Stimulated activated CD4-positive, alpha-beta T cell treated with anti-CD3 and anti-CD28 coated beads, Interleukin-4, amount 100 ng/mL, for 48 hours (primary cell): ENCODE data around the gene TTC39A.
"Not testable (repeated sequence)": the region's sequence is repeated elsewhere in the genome, so short reads cannot be mapped to it uniquely, and the experiment has no call there.

Experiments
- DNase-seq, 2 donors: peaks; one replicate each; pipeline ENCODE4 v3.0.0-alpha.2; 2020; ENCODE audit warnings: low read depth in 2 of 2

Gene TTC39A

DNA sequence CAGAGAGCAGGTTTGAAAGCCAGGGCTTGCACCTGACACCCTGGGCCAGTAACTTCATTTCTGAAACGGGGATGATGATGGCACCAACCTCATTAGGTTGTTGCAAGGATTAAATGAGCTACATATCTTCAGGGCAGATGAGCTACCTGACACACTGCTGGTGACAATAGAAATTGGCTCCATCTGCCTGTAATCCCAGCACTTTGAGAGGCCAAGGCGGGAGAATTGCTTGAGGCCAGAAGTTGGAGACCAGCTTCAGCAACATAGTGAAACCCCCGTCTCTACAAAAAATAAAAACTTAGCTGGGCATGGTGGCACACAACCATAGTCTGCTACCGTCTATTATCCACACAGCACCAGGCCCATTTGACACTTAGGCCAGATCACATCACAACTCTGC is 6.3 kb upstream of the TTC39A start:
- DNase-seq, result no peak

DNA sequence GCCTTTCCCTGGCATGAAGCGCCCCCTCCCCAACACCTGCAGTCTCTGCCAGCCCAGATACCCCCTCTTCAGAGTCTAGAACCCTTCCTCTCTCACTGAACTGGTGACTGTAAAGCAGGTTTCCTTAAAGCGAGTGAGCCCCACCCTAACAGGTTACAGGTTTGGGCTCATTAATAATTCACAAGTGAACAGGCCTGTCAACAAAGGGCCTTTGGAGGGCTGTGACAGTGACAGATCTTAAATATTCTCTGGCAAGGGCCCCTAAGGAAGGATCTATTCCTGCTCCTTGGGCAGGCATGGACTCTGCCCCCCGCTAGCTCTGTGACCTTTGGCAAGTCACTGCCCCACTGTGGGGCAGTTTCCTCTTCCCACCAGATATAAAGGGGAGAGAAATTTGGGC is 5.6 kb upstream of the TTC39A start:
- no peak for DNase-seq

DNA sequence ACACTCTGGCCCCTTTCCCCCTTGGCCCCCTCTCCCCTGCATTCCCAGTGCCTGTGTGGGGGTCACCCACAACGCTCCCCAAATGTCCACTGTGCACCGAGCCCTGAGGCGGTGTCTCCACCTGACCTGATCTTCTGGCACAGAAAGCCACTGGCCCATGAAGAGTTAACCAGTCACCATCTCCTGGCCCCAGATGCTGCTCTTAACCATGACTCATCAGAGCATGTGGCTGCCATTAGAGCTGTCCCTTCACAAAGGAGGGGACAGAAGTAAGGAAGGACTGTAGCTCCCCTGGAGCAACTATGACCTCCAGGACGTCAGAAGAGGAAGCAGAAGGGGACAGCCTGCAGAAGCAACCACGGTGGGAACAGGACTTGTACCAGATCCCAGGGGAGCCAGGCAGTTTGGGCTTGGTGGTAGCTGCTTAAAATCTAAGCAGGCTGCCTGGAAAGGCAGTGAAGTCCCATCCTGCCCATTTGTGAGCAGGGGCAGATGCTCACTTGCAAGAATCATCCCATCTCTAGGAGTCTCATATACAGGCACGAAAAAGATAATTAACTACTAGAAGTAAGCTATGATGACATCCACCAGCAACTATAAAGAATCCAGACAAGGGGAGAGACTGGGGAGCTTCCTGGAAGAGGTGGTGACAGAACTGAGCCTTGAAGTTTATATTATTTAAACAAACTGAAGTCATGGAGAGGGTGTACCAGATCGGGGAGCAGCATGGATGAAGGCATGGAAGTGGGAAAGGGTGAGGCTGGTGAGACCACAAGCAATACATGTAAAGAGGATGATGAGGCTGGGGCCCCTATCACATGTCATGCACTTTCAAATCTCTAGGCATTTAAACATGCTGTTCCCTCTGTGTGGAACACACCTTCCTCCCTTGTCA is 1.1 kb upstream of the TTC39A start:
- no peak for DNase-seq

DNA sequence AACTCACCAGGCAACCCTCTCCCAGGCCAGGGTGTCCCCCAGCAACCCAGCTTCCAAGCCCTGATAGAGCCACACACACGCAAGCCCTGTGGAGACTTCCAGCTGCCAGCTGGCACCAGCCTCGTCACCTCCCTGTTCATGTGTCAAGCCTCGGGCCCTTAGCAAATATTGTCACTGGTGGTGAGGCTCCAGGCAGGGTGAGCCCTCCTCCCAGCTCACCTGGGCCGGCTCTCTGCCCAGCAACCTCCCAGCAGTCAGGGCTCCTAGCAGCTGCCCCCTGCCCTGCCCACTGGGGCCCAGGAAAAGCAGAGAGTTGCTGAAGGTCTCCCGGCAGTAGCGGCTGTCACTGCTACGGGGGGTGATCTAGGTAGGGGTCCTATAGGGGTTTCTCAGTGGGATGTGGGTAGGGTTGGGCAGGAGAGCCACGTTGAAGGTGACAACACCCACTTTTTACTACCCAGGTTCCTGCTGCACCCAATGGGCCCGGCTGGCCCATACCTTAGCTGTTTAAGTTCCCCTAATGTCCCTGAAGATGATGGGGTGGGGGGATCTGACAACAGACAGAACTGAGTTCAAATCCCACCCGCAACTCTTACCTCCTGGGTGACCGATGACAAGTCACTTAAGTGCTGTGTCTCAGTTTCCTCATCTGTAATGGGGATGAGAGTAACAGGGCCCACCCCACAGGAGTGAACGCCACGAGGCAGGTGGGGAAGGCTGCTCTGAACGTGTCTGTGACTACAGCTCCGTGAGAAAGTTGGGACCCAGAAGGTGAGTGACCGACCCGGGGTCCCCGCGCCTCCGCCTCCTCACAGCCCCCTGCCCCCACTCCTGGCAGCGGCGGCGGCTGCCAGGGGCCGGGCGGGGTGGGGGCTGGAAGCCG is 678 bp downstream of the TTC39A start:
- no peak for DNase-seq

DNA sequence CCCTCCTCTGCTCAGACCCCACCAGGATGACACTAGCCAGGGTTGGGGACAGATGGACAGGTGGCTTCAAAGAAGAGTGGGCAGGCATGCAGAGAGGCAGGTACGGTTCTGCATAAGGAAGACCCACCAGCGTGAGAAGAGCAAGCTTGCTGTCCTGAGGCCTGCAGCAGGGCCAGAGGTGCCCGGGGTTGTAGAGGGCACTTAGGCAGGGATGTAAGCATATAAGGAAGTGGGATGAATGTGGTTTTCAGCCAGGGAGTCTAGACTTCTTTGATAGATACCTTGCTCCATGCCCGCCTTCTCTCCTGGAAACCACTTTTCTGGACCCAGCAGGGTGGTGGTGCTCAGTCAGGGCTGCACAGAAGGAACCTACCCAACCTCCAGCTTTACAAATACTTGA is 1.4 kb downstream of the TTC39A start:
- DNase-seq, result no peak

DNA sequence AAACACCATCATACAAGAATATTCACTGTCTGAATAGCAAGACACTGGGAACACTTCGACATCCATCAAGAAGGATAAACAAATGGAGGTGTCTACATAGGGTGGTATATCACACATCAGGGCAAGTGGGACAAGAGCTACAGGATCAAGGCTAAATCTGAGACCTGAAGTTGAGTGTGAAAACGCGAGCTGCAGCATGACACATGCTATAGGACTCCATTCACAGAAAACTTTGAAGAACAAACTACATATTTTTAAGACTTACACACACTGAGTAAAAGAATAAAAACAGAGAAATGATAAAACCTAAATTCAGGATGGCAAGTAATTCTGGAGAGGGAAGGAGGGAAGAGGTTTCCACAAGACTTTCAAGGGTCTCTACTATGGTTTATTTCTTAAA is 2.1 kb downstream of the TTC39A start:
- DNase-seq, result no peak

DNA sequence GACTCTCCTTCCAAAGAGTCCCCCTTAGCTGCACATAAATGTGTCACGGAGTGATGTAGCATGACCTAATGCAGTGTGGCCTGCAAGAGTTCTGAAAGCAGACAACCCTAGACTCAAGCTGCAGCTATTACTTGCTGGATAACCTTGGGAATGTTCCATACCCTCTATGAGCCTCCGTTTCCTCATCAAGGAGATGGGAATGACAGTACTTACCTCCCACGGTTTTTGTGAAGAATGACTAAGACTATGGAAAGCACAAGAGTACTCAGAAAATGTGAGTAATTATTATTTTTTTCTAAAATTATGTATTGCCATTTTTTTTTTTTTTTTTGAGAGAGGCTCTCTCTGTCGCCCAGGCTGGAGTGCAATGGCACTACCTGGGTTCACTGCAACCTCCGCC is 3.0 kb downstream of the TTC39A start:
- no peak for DNase-seq

DNA sequence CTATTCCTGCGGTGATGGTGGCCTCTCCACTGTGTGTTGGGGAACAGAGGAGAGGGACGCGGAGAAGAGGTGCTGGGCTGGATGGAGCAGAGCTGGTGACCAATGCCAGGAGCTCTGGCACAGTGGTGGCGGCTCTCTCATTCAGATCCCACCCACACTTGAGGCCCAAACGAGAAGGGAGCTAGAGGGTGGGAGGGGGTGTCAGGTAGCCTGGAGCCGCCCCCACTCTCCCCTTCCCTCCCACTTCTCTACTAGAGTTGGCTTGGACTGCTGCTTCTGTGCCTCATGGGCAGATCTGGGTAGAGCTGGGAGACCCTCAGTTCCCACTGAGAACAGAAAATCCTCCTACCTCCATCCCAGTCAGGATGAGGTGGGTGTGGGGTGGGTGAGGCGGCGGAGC is 3.5 kb downstream of the TTC39A start:
- DNase-seq, result no peak

DNA sequence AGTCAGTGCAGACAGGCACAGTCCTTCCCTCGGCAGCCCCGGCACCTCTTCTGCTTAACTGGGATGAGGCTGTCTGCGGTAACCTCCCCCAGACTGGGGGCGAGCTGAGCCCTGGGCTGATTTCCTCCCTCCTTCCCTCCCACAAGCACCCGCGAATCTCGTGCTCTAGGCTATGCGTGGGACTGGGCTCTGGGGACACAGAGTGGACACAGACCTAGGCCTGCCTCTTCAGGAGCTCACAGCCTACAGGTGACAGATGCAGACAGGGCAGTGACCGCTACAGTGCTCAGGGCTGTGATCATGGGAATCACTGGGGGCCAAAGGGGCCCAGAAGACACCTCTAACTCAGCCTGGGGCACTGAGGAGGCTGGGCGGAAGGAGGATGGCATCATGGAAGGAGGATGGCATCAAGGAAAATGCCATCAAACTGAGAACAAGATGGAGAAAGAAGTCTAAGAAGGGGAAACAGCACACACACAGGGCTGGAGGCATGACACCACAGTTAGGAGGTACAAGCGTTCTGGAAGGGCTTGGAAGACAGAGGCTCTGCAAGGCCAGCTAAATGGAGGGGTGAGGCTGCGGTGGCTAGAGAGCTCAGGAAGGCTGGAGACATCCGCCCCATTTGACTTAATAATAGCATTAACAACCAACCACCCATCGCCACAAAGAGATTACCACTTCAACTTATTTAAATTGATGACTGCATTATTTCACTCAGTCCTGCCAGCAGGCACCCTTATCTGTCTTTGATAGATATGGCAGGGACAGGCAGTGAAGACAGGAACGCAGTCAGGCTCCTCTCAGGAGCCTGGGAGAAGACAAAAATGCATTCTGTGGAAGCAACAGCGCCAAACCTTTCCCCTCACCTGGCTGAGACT is 4.2 kb downstream of the TTC39A start:
- DNase-seq, result no peak

DNA sequence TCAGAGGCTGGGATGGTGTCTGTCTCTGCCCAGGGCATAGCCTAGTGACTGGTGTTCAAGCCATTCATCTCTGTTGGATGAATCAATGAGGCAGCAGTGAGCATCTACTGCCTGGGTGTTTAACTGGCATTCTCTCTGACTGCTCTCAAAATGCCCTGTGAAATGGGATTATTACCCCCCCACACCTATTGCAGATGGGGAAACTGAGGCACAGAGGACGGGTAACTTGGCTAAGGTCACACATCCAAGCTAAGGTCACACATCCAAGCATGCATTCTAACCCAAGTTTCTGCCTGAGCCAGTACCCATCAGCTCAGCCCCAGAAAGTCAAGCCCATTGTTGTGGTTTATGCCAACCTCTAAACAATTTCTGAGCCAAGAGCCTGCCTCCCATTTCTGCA is 5.0 kb downstream of the TTC39A start:
- no peak for DNase-seq

DNA sequence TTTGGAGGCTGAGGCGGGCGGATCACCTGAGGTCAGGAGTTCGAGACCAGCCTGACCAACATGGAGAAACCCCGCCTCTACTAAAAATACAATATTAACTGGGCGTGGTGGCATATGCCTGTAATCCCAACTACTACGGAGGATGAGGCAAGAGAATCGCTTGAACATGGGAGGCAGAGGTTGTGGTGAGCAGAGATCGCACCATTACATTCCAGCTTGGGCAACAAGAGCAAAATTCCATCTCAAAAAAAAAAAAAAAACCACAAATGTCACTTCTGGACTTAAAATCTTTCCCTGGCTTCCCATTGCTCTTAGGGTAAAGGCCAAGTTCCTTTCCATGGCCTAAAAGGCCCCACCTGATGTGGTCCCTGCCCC is 5.4 kb downstream of the TTC39A start:
- DNase-seq, result not testable (repeated sequence)

DNA sequence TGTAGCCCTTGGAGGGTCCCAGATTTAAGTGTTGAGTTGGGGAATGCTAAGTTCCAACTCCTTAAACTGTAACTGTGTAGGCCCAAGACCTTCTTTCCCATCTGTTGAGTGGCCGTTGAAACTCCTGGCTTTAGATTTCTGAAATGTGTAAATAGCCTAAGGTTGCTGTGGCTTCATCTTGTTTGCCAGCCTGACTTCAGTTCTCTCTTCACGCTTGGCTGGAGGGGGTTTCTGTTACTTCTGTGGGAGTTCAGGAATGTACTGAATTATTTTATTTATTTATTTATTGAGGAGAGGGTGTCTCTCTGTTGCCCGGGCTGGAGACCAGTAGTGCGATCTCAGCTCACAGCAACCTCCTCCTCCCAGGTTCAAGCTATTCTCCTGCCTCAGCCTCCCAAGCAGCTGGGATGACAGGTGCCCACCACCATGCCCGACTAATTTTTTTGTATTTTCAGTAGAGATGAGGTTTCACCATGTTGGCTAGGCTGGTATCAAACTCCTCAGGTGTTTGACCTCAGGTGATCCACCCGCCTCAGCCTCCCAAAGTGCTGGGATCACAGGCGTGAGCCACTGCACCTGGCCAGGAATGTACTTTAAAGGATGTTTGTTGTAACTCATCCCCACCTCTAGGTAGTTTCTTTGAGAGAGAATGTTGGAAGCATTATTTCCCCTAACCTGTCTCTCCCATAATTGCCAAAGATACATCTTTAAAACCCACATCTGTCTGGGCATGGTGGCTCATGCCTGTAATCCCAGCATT is 5.9 kb downstream of the TTC39A start:
- no peak for DNase-seq

DNA sequence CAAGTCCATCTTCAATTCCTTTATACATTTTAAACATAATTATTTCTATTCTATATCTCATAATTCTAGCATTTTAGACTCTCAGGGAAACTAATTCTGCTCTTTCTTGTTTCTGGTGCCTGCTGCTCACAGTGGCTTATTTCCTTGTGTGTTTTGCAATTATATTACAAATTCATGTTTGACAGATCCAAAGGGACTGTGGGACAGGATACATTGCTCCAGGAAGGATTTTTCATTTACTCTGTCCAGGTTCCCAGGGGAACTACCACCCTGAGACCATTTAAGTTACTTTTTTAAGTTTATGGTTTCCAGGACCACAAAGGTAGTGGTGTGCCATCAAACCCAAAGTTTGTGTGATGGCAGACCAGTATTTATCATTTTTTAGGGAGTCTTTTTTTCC is 6.6 kb downstream of the TTC39A start:
- no peak for DNase-seq

DNA sequence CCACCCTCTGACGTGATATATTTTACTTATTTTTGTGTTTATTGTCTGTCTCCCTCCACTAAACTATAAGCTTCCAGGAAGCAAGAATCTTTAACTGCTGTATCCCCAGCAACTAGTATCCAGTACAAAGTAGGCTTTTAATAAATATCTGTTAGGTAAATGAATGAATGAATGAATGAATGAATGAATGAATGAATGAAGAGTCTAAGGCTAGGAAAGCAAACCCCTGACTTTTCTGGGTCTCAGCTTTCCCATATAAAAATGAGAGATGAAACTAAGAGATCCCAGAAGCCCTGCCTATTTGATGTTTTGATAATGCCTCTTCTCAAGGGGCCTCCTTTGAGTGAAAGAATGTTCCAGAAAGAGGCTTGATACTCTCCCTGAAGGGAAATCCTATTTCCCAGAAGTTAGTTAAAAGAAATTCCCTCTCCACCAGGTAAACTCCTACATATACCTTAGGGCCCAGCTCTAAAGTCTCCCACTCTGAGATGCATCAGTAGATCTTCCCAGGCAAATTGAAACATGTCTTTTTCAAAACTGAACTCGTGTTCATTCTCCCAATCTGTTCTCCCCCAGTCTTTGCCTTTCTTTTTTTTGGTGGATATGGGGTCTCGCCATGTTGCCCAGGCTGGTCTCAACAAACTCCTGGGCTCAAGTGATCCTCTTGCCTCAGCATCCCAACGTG is 7.8 kb downstream of the TTC39A start:
- DNase-seq, result no peak

DNA sequence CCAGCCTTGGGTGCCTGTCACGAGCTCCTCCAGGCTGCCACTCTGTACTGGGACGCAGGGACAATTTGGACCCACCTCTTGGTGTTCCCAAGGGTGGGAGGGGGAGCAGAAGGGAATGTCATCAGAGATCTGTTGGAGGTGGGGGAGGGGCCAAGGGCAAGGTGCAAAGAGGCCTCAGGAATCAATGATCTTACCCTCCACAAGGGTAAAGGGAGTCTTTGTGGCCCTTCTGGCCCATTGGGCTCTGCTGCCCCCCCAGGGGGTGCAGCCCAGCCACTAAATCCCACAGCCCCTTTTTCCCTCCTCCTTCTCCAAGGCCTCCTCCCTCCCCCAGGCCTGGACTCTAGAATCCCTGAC is 8.5 kb downstream of the TTC39A start:
- no peak for DNase-seq

DNA sequence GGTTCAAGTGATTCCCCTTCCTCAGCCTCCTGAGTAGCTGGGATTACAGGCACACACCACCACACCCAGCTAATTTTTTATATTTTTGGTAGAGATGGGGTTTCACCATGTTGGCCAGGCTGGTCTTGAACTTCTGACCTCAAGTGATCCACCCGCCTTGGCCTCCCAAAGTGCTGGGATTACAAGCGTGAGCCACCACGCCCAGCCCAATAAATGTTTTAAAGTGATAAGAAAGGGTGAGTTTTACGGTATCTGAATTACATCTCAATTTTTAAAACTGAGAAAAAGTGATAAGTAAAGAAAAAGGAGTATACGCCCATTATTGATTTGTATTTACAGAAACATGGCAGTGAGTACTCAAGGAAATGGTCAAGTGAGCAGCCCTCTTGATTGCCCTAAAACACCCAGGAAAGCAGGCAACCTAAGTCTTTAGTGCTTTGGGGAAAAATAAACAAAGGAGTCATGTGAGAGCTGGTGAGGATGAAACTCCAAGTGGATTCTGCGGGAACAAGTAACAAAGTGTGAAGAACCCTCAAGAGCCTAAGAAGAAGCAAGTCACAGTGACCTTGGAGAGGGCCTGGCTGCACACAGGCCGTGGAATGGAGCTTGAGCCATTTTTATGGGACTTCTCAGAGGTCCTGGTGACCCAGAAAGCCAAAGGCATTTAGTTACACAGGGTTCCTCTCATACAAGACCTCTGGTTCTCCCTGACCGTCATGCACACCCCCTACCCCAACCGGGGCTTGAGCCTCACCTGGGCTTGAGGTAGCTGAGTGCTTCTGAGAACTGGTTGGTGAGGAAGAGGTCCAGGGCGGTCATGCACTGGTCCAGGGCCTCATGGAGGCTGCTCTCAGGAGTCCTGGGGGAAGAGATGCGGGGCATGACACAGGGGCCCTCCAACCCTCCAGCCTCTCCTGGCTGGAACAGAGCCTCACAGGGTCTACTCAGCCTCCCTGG is 9.1 kb downstream of the TTC39A start:
- DNase-seq, result no peak

DNA sequence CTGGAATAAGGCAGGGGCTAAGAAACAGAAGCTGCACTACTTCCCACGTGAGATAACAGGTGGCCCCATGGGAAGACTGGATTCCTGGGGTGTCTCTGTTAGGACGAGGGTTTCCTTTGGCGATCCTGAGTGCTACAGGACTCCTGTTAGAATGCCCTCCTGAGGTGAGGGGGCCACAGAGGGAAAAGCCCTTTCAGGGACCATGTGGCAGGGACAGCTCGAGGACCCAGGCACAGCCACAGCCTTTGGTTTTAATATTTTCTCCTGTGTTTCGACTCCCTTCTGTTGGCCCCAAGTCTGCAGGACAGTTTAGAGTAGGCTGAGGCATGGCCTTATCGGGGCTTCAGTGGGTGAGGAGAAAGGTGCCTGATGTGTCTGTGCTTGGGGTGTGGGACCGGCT is 12.6 kb downstream of the TTC39A start:
- no peak for DNase-seq

DNA sequence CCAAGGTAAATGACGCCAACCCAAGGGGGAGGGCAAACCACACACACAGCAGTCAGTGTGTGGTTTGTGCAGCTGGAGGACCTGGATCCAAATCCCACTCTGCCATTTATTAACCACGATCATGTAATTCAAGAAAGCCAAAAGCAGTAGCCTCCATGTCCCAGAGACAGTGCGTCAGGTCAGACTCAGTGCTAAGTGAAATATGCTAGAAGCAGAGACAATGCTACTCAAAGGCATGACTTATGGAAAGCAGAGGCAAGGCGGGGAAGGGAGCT is 13.6 kb downstream of the TTC39A start:
- no peak for DNase-seq

DNA sequence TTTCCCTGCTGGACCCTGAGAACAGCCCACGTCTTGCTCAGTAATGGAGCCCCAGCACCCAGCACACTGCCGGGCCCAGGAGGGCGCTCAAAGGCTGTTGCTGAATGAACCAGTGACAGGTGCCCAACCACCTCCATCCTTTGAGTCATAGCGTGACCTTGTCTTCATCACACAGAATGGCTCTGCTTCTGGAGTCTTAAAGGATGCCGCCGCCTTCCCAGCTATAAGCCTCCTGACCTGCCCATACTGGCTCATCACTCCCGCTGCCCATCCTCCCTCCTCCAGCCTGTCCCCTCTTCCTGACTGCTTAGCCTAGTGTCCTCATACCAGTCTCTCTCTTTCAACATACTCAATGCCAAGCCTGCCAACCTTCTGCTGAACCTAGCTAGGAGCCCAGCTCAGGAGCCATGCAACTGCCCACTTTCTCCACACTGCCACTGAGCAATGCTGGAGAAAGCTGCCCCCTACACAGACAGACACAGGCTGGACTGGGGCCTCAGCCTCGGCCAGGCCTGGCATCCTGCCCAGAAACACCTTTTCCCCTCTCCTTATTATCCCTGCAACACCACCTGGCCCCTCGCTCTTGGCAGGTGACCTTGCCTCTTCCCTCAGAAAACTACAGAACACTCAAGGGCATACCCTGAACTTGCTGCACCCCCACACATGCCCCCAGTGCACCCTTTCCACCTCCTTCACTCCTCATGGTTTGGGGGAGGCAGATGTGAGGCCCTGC is 14.1 kb downstream of the TTC39A start:
- no peak for DNase-seq
